Psoas muscle (tissue), 8 donors: ENCODE results near the gene ZSCAN5A. TPM values are rescaled to one million over a fixed set of nuclear protein-coding genes. Genes with fewer than 3 reads are reported as not detected.

Experiments used
- ATAC-seq, 4 donors: fragments of 200-7000 bp; cut with Tn5 transposase; one replicate each; pipeline ENCODE4 v1.9.1; 2020; ENCODE audit warnings: moderate library complexity in 3 of 4, mild to moderate bottlenecking in 2 of 4
- DNase-seq, 2 donors: peaks; one replicate each; pipeline ENCODE4 v3.0.0-alpha.2; 2020
- H3K27ac ChIP-seq: fragments of 200-600 bp; one replicate; pipeline ENCODE4 v1.8.0; 2022
- H3K27me3 ChIP-seq, 3 donors: fragments of 200-600 bp in 1 of 3; one replicate each; pipeline versions ENCODE4 v1.6.1 to v1.8.0; 2013 to 2022; ENCODE audit warnings: low read length in 2 of 3, mild to moderate bottlenecking in 2 of 3, moderate library complexity in 1 of 3; ENCODE audit not compliant: insufficient read depth in 3 of 3
- H3K36me3 ChIP-seq, 2 donors: fragments of 200-600 bp in 1 of 2; one replicate each; pipeline versions ENCODE4 v1.6.1 to v1.8.0; 2013 to 2022; ENCODE audit warnings: low read depth in 1 of 2, mild to moderate bottlenecking in 1 of 2, moderate library complexity in 1 of 2; ENCODE audit not compliant: insufficient read depth in 1 of 2
- H3K4me1 ChIP-seq: fragments of 200-600 bp; one replicate; pipeline ENCODE4 v1.8.0; 2022
- H3K4me3 ChIP-seq: fragments of 200-600 bp; one replicate; pipeline ENCODE4 v1.8.0; 2022; ENCODE audit warnings: mild to moderate bottlenecking
- H3K9me3 ChIP-seq: fragments of 200-600 bp; one replicate; pipeline ENCODE4 v1.8.0; 2022
- WGBS, 3 donors: extraction: QIAGEN DNeasy Blood & Tissue Kit; methylation state at CpG; one replicate each; pipeline versions ENCODE4 v1.1.6 to v1.1.7; 2013; 5-methylcytosine and 5-hydroxymethylcytosine counted together
- intact Hi-C, 2 donors: fragments of 100-400 bp; cut with DNase I; formaldehyde crosslinking; loops; one replicate each; pipeline versions ENCODE4 v1.11.0 to v1.14.2; 2022
- polyA plus RNA-seq, 3 donors: library from polyadenylated mRNA; stranded (reverse); fragments of 200-250 nt; gene quantifications; one replicate each; pipeline ENCODE4 v1.2.3, GENCODE V29; 2013
- total RNA-seq, 4 donors: library from RNA; stranded (reverse); fragmentation: NEBNext Ultra II Directional in 2 of 4; extraction: Animal tissue kit (Norgen Biotek cat#: 25700) in 2 of 4; gene quantifications; one replicate each; pipeline versions ENCODE4 v1.2.1 to v1.2.4, GENCODE V29; 2021 to 2023
- TF ChIP-seq, protein P1 (sequence below): fragments of 200-600 bp; IDR thresholded peaks from one replicate; pipeline ENCODE4 v1.8.0; 2022; ENCODE audit warnings: antibody characterized with exemption
- donor health status: healthy with polysubstance abuse.
- donor health status: DM: no; HTN: no; CAD: no; lungs with moderate emphysema.
- donor health status: Bipolar disorder and iron deficiency.
- donor health status: healthy.
- donor health status: DM: yes; HTN: yes; CAD: no.
- donor health status: DM: no; HTN: no; CAD: no.
- donor health status: DM: no; HTN: no; CAD: no.
- donor health status: DM: yes; HTN: yes; CAD: no.

The ZSCAN5A gene
- total and polyA plus RNA-seq, 7 donors, result 3.8 to 16.3 (median 10.7) TPM

DNA sequence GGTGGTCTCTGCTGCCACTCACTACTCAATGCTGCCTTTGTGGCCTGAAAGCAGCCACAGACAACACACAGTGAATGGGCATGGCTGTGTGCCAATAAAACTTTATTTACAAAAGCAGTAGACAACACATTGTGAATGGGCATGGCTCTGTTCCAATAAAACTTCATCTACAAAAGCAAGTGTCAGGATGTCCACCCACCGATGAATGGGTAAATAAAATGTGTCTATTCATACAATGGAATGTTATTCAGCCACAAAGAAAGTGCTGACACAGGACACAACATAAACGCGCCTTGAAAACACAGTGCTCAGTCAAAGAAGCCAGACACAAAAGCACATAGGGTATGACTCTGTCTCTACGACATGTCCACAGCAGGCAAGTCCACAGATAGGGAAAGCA is 20.1 kb downstream of the ZSCAN5A start:
- TF ChIP-seq, protein P1, sequence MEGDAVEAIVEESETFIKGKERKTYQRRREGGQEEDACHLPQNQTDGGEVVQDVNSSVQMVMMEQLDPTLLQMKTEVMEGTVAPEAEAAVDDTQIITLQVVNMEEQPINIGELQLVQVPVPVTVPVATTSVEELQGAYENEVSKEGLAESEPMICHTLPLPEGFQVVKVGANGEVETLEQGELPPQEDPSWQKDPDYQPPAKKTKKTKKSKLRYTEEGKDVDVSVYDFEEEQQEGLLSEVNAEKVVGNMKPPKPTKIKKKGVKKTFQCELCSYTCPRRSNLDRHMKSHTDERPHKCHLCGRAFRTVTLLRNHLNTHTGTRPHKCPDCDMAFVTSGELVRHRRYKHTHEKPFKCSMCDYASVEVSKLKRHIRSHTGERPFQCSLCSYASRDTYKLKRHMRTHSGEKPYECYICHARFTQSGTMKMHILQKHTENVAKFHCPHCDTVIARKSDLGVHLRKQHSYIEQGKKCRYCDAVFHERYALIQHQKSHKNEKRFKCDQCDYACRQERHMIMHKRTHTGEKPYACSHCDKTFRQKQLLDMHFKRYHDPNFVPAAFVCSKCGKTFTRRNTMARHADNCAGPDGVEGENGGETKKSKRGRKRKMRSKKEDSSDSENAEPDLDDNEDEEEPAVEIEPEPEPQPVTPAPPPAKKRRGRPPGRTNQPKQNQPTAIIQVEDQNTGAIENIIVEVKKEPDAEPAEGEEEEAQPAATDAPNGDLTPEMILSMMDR, result no peak
- Histone ChIP-seq H3K36me3 (peaks cover 0 to 24% of the 10 kb centered on the region in 2 donors), H3K27ac (no peak overlapping the region), H3K4me3 (no peak overlapping the region), H3K27me3 (no peaks in the 10 kb centered on the region), H3K9me3 (no peaks in the 10 kb centered on the region), H3K4me1 (no peaks in the 10 kb centered on the region)
- ATAC-seq (no peak), DNase-seq (no peak)
- 81 to 87% (median 87%) methylated on average over 4 of the region's 4 CpGs for WGBS, 3 donors
- intact Hi-C loops, result no loop called here

DNA sequence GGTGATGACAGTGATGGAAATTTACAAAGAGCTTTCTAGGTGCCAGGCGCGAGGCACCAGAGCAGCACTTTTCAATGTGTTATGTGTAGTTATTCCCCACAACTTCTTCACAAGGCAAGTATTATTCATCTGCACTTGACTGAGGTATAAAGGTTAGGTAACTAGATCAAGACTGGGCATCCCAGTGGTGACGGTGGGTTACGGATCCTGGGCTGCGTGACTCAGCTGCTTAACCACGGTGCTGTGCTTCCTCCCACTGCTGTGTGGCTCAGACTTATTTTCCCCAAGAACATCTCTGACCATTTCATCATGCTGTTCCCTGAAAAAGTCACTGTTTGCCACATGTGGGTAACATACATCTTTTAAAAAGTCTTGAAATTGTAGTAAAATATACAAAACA is 22.8 kb downstream of the ZSCAN5A start:
- Histone ChIP-seq H3K9me3 (no peaks in the 10 kb centered on the region), H3K27ac (no peak overlapping the region), H3K36me3 (peaks cover 0 to 24% of the 10 kb centered on the region in 2 donors), H3K27me3 (no peaks in the 10 kb centered on the region), H3K4me1 (no peaks in the 10 kb centered on the region), H3K4me3 (no peak overlapping the region)
- intact Hi-C loops, result no loop called here
- TF ChIP-seq, protein P1, result no peak
- 94 to 98% (median 98%) methylated on average over 6 of the region's 6 CpGs for WGBS, 3 donors
- no peak for DNase-seq
- ATAC-seq, result no peak

DNA sequence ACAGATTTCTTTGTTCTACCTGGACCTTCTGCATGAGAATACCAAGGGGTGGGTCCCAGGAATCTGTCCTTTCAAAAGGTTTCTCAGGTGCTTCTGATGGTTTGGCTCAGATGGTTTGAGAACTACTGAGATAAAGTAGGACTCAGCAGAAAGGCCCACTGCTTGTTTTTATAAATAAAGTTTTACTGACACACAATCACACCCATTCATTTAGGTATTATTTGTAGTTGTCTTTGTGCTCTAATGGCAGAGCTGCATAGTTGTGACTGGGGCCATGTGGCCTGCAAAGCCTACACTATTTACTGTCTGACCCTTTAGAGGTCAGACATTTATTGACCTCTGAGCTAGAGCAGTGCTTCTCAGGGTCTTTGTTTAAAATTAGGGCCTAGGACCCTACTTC is 24.5 kb downstream of the ZSCAN5A start:
- Histone ChIP-seq H3K27me3 (no peaks in the 10 kb centered on the region), H3K27ac (no peak overlapping the region), H3K36me3 (peaks cover 0 to 16% of the 10 kb centered on the region in 2 donors), H3K4me3 (no peak overlapping the region), H3K9me3 (no peaks in the 10 kb centered on the region), H3K4me1 (no peaks in the 10 kb centered on the region)
- no peak for ATAC-seq
- intact Hi-C loops, result no loop called here
- TF ChIP-seq, protein P1, result no peak
- no peak for DNase-seq

DNA sequence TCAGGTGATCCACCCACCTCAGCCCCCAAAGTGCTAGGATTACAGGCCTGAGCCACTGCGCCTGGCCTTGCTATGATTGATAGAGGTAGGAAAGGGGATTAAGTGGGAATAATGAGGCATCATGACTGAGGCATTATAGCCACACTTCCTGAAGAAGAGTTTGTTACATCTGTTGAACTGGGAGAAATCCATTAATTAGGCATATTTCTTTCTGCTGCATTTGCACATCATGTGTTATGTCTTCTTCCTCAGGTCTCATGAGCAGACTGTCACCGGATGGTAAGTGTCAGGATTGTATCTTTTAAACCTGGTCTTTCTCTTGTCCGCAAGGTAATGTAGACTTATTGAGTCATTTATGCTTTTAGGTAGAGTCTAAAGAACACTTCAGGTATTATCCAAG is 29.9 kb downstream of the ZSCAN5A start:
- intact Hi-C loops, result no loop called here
- 92 to 96% (median 93%) methylated on average over 3 of the region's 3 CpGs for WGBS, 3 donors
- H3K36me3 ChIP-seq, result no peaks in the 10 kb centered on the region
- H3K4me3 ChIP-seq, result no peak overlapping the region
- H3K27me3 ChIP-seq, result no peaks in the 10 kb centered on the region
- H3K4me1 ChIP-seq, result no peaks in the 10 kb centered on the region
- TF ChIP-seq, protein P1, result no peak
- ATAC-seq, result no peak
- no peaks in the 10 kb centered on the region for H3K9me3 ChIP-seq
- H3K27ac ChIP-seq, result no peak overlapping the region
- no peak for DNase-seq

DNA sequence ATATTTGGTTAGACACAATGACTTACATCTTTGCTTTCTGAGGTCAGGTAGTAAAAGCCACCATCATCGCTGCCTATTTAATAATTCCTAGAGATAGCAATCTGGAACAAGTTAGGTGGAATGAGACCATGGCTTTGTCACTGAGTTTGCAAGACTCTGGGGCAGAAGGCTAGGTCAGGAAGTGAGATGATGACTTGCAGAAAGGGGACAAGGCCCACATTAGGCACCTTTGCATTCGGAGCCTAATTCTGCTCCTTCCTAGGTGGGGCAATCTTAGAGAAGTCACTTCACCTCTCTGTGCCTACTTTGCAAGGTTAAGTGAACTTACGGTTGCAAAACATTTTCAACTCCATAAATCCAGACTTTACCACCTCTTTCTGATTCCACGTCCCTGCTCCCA is 31.8 kb downstream of the ZSCAN5A start:
- no peaks in the 10 kb centered on the region for H3K36me3 ChIP-seq
- DNase-seq (no peak), ATAC-seq (no peak)
- H3K27ac ChIP-seq, result no peak overlapping the region
- TF ChIP-seq, protein P1, result no peak
- no peaks in the 10 kb centered on the region for H3K9me3 ChIP-seq
- H3K27me3 ChIP-seq, result no peaks in the 10 kb centered on the region
- no peaks in the 10 kb centered on the region for H3K4me1 ChIP-seq
- 95 to 97% (median 95%) methylated on average over 4 of the region's 4 CpGs for WGBS, 3 donors
- no peak overlapping the region for H3K4me3 ChIP-seq
- intact Hi-C loops, result no loop called here
